GM12875 (cell line): ENCODE data around the gene KRTAP6-2.

Experiments
- H3K4me3 ChIP-seq: one replicate; pipeline ENCODE4 v1.5.1; 2011; ENCODE audit warnings: low read depth, low read length, control low read depth
- CTCF ChIP-seq: IDR thresholded peaks from 2 replicates; pipeline ENCODE4 v1.5.1; 2011; ENCODE audit warnings: low read depth, mild to moderate bottlenecking, control low read depth, inconsistent platforms, low read length, moderate library complexity, borderline replicate concordance; ENCODE audit not compliant: insufficient read depth

Gene KRTAP6-2

GRCh38 chr21:30598802-30599201 is at the start of gene KRTAP6-2:
Gene KRTAP6-2 (minus strand): TSS chr21:30598902. CDS start chr21:30598874, 28 bp downstream.
- TF ChIP-seq CTCF, result no peak
- H3K4me3 ChIP-seq, result no peak within 1 kb of the TSS

- no peak for TF ChIP-seq CTCF
- H3K4me3 ChIP-seq, result no peak overlapping the region
Measured at GRCh38 chr21:30646904-30647414, 48.3 kb upstream of the KRTAP6-2 start.

- no peak within 1 kb of the TSS for H3K4me3 ChIP-seq
- no peak for TF ChIP-seq CTCF
Measured at GRCh38 chr21:30642564-30642963, 43.9 kb upstream of the KRTAP6-2 start, which contains the start of gene KRTAP20-3. Gene KRTAP20-3 (plus strand): TSS chr21:30642864.

GRCh38 chr21:30638686-30639085 is 40.0 kb upstream of the KRTAP6-2 start:
- no peak for TF ChIP-seq CTCF
- no peak overlapping the region for H3K4me3 ChIP-seq

GRCh38 chr21:30634906-30635305 is 36.2 kb upstream of the KRTAP6-2 start, which contains the start of gene KRTAP20-2:
Gene KRTAP20-2 (plus strand): TSS chr21:30635206. CDS start chr21:30635264, 58 bp downstream.
- no peak within 1 kb of the TSS for H3K4me3 ChIP-seq
- TF ChIP-seq CTCF, result no peak

- no peak for TF ChIP-seq CTCF
Measured at GRCh38 chr21:30629200-30629599, 30.5 kb upstream of the KRTAP6-2 start.

GRCh38 chr21:30628109-30628508 is 29.4 kb upstream of the KRTAP6-2 start:
- no peak overlapping the region for H3K4me3 ChIP-seq
- TF ChIP-seq CTCF, result no peak

More at GRCh38 chr21:30629200-30629599, 30.5 kb upstream of the KRTAP6-2 start:
- H3K4me3 ChIP-seq, result no peak overlapping the region
